HG03097 (cell line): ENCODE measurements around the gene MECR.
"Not testable (repeated sequence)": the region's sequence is repeated elsewhere in the genome, so short reads cannot be mapped to it uniquely, and the experiment has no call there.

Experiments
- ATAC-seq: cut with Tn5 transposase; IDR thresholded peaks from one replicate; pipeline ENCODE4 v1.9.1; 2021; ENCODE audit not compliant: unreplicated experiment, low FRiP score

MECR gene

GRCh38 chr1:29177022-29177705 is 53.6 kb downstream of the MECR start:
- no peak for ATAC-seq

- no peak for ATAC-seq
Measured at GRCh38 chr1:29176576-29176975, 54.2 kb downstream of the MECR start.

- ATAC-seq = no peak
Measured at GRCh38 chr1:29172415-29172939, 58.3 kb downstream of the MECR start.

- ATAC-seq = no peak
Measured at GRCh38 chr1:29171521-29171920, 59.2 kb downstream of the MECR start.

- no peak for ATAC-seq
Measured at GRCh38 chr1:29171089-29171488, 59.6 kb downstream of the MECR start.

GRCh38 chr1:29169976-29170375 is 60.8 kb downstream of the MECR start:
- no peak for ATAC-seq

GRCh38 chr1:29167904-29168303 is 62.8 kb downstream of the MECR start:
- ATAC-seq = no peak

- ATAC-seq = no peak
Measured at GRCh38 chr1:29166291-29166878, 64.3 kb downstream of the MECR start.

- no peak for ATAC-seq
Measured at GRCh38 chr1:29164588-29164987, 66.1 kb downstream of the MECR start.

GRCh38 chr1:29162476-29163138 is 68.1 kb downstream of the MECR start:
- ATAC-seq = no peak

- no peak for ATAC-seq
Measured at GRCh38 chr1:29162025-29162424, 68.7 kb downstream of the MECR start.

- no peak for ATAC-seq
Measured at GRCh38 chr1:29159773-29160172, 71.0 kb downstream of the MECR start.

GRCh38 chr1:29157269-29157601 is 73.5 kb downstream of the MECR start:
- ATAC-seq = no peak

- ATAC-seq = no peak
Measured at GRCh38 chr1:29156543-29157268, 74.0 kb downstream of the MECR start.

GRCh38 chr1:29152046-29152805 is 78.5 kb downstream of the MECR start:
- no peak for ATAC-seq

GRCh38 chr1:29150346-29150745 is 80.4 kb downstream of the MECR start:
- ATAC-seq = not testable (repeated sequence)

- ATAC-seq = no peak
Measured at GRCh38 chr1:29148656-29149491, 81.9 kb downstream of the MECR start.

- no peak for ATAC-seq
Measured at GRCh38 chr1:29145739-29146437, 84.8 kb downstream of the MECR start.

GRCh38 chr1:29144178-29144577 is 86.6 kb downstream of the MECR start:
- ATAC-seq = no peak
